ENCODE results near the gene FAM177A1.
A peak's percentile ranks its signal among the peaks of the same experiment; 100 is the strongest.

Gene FAM177A1

DNA sequence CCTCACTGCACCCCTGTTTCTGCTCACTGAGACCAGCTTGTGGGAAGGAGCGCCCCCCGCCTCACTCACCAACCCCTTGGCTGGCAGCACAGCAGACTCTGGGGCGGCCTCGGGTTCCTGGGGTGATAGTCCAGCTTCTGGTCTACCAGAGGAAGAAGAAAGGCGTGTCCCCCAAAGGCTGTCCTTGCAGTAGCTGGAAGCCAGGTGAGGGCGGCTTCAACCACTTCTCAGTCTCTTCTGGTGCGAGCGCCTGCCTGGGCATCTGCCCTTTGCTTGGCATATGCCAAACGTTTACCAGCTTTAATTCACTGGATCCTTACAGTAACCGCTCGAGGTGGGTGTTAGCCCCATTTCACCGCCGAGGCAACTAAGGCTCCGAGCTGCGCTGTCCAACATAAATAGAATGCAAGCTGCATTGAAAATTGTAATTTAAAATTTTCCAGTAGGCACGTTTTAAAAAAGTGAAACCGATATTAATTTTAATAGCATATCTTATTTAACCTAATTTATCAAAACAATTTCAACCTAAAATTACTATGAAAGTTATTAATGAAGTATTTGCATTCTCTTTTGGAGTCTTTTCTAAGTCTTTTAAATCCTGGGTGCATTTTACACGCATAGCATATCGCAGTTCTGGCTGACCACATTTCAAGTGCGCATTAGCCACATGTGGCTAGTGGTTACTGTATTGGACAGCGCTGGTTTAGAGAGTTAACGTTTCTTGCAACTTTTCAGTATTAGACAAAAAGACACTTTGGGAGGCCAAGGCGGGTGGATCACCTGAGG lies 872 bp downstream of the FAM177A1 start:
- Histone ChIP-seq H3K4me3 (ENCODE audit: low read length in 2 of 2) (peak overlapping the region; percentile 61 to 88), H4K91ac (ENCODE audit: low read depth, low read length, poor library complexity) (no peak overlapping the region), H3K23ac (ENCODE audit: low read depth, low read length, poor library complexity) (peak overlapping the region; percentile 80), H3K18ac (ENCODE audit: low read length) (peak overlapping the region; percentile 100), H3K4ac (ENCODE audit: low read length) (no peak overlapping the region), H3K36me3 (replicated peaks in 1 of 2; ENCODE audit: control insufficient read depth in 2 of 2, insufficient read depth in 2 of 2, low read length in 2 of 2) (peaks cover 0 to 29% of the 10 kb centered on the region in 2 donors), H2AK5ac (ENCODE audit: low read depth, low read length) (peak overlapping the region; percentile 41), H3K27me3 (ENCODE audit: control insufficient read depth in 3 of 3, insufficient read depth in 3 of 3, low read depth in 1 of 3, low read length in 3 of 3) (no peaks in the 10 kb centered on the region), H3K27ac (replicated peaks; ENCODE audit: low read length) (peak overlapping the region; percentile 95), H3K9ac (ENCODE audit: low read depth, low read length, poor library complexity) (peak overlapping the region; percentile 97), H3K4me2 (ENCODE audit: insufficient read depth, low read length, poor library complexity, severe bottlenecking) (peak overlapping the region; percentile 85), H2BK15ac (ENCODE audit: low read length) (peak overlapping the region; percentile 90), H3K4me1 (ENCODE audit: control insufficient read depth in 2 of 2, insufficient read depth in 1 of 2, low read depth in 1 of 2, low read length in 2 of 2) (no peaks in the 10 kb centered on the region), H2BK120ac (ENCODE audit: low read depth, low read length) (no peak overlapping the region), H2BK12ac (ENCODE audit: low read length) (peak overlapping the region; percentile 97), H2AFZ (ENCODE audit: low read length) (peak overlapping the region; percentile 86), H3K9me3 (replicated peaks in 1 of 2; ENCODE audit: control insufficient read depth in 2 of 2, insufficient read depth in 1 of 2, low read depth in 1 of 2, low read length in 2 of 2) (no peaks in the 10 kb centered on the region), H3K14ac (ENCODE audit: low read length) (peak overlapping the region; percentile 98), H4K8ac (ENCODE audit: low read depth, low read length) (no peak overlapping the region), H3K79me1 (ENCODE audit: low read depth, low read length) (no peaks in the 10 kb centered on the region), H2BK5ac (ENCODE audit: low read length) (peak overlapping the region; percentile 87)
- no CpG with 5 or more reads among the region's 23 CpGs for WGBS, 2 donors (ENCODE audit: extremely low coverage in 2 of 2, insufficient read length in 2 of 2, insufficient replicate concordance in 1 of 2)
- no peak for DNase-seq (ENCODE audit: low spot score)

DNA sequence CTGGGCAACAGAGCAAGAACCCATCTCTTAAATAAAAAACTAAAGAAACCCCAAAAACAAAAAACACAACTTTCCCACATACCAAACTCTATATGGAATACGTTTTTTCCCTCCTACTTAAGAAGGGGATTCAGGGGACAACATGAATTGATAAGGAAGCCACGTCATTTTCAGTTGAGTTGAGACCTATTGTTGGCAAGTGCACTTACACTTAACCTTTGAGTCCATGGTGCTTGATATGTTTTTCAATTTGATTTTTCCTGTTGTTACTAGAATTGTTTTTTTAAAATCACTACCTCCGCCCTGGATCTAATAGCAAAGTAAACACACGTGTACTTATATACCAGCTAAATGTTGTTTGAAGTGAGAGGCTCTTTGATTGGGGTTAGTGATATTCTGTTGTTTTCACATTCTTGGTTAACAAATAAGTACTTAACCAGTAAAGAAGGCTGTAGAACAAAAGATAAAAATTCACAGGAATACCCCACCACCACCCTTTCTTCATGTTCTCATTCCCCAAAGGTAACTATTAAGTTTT lies 2.0 kb downstream of the FAM177A1 start:
- no peak overlapping the region for H3K4me2 ChIP-seq (ENCODE audit: insufficient read depth, low read length, poor library complexity, severe bottlenecking)
- no peak overlapping the region for H4K8ac ChIP-seq (ENCODE audit: low read depth, low read length)
- no peak overlapping the region for H2BK5ac ChIP-seq (ENCODE audit: low read length)
- no peak overlapping the region for H3K9ac ChIP-seq (ENCODE audit: low read depth, low read length, poor library complexity)
- H3K18ac ChIP-seq (ENCODE audit: low read length): no peak overlapping the region
- no peak overlapping the region for H2BK120ac ChIP-seq (ENCODE audit: low read depth, low read length)
- DNase-seq (ENCODE audit: low spot score): no peak
- H2BK15ac ChIP-seq (ENCODE audit: low read length): no peak overlapping the region
- H3K36me3 ChIP-seq (replicated peaks in 1 of 2; ENCODE audit: control insufficient read depth in 2 of 2, insufficient read depth in 2 of 2, low read length in 2 of 2): peaks cover 0 to 30% of the 10 kb centered on the region in 2 donors
- no peak overlapping the region for H3K27ac ChIP-seq (replicated peaks; ENCODE audit: low read length)
- no peak overlapping the region for H3K4ac ChIP-seq (ENCODE audit: low read length)
- H3K14ac ChIP-seq (ENCODE audit: low read length): no peak overlapping the region
- H2AFZ ChIP-seq (ENCODE audit: low read length): no peak overlapping the region
- no peaks in the 10 kb centered on the region for H3K9me3 ChIP-seq (replicated peaks in 1 of 2; ENCODE audit: control insufficient read depth in 2 of 2, insufficient read depth in 1 of 2, low read depth in 1 of 2, low read length in 2 of 2)
- H2BK12ac ChIP-seq (ENCODE audit: low read length): no peak overlapping the region
- H3K27me3 ChIP-seq (ENCODE audit: control insufficient read depth in 3 of 3, insufficient read depth in 3 of 3, low read depth in 1 of 3, low read length in 3 of 3): no peaks in the 10 kb centered on the region
- 100% methylated on average over 1 of the region's 4 CpGs; no CpG with 5 or more reads in 1 of the 2 donors for WGBS, 2 donors (ENCODE audit: extremely low coverage in 2 of 2, insufficient read length in 2 of 2, insufficient replicate concordance in 1 of 2)
- no peak overlapping the region for H3K4me3 ChIP-seq (ENCODE audit: low read length in 2 of 2)
- no peaks in the 10 kb centered on the region for H3K4me1 ChIP-seq (ENCODE audit: control insufficient read depth in 2 of 2, insufficient read depth in 1 of 2, low read depth in 1 of 2, low read length in 2 of 2)
- H4K91ac ChIP-seq (ENCODE audit: low read depth, low read length, poor library complexity): no peak overlapping the region
- no peak overlapping the region for H2AK5ac ChIP-seq (ENCODE audit: low read depth, low read length)
- H3K23ac ChIP-seq (ENCODE audit: low read depth, low read length, poor library complexity): no peak overlapping the region
- no peaks in the 10 kb centered on the region for H3K79me1 ChIP-seq (ENCODE audit: low read depth, low read length)

DNA sequence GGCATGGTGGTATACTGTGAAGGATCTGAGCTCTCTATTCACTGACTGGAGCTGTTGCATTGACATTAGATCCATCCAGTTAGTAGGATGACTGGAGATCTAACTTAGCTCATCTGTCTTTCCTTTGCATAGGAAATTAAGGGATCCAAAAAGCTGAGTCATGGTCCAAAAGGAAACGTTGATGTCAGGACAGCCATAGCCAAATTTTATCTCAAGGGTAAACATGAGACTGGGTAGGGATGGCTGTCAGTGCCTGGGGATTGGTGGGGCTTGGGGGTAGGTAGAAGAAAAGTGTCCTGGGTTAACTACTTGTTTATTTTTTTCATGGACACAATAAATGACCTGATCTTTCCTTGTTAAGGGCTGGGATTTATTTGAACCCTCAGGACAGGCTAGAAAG lies 4.6 kb downstream of the FAM177A1 start:
- peaks cover 0 to 43% of the 10 kb centered on the region in 2 donors for H3K36me3 ChIP-seq (replicated peaks in 1 of 2; ENCODE audit: control insufficient read depth in 2 of 2, insufficient read depth in 2 of 2, low read length in 2 of 2)
- H2BK12ac ChIP-seq (ENCODE audit: low read length): no peak overlapping the region
- no peak for DNase-seq (ENCODE audit: low spot score)
- H3K18ac ChIP-seq (ENCODE audit: low read length): no peak overlapping the region
- H3K27ac ChIP-seq (replicated peaks; ENCODE audit: low read length): no peak overlapping the region
- H3K4me1 ChIP-seq (ENCODE audit: control insufficient read depth in 2 of 2, insufficient read depth in 1 of 2, low read depth in 1 of 2, low read length in 2 of 2): no peaks in the 10 kb centered on the region
- H3K9me3 ChIP-seq (replicated peaks in 1 of 2; ENCODE audit: control insufficient read depth in 2 of 2, insufficient read depth in 1 of 2, low read depth in 1 of 2, low read length in 2 of 2): no peaks in the 10 kb centered on the region
- no peak overlapping the region for H3K14ac ChIP-seq (ENCODE audit: low read length)
- no peak overlapping the region for H3K4me2 ChIP-seq (ENCODE audit: insufficient read depth, low read length, poor library complexity, severe bottlenecking)
- no peak overlapping the region for H2AFZ ChIP-seq (ENCODE audit: low read length)
- H3K9ac ChIP-seq (ENCODE audit: low read depth, low read length, poor library complexity): no peak overlapping the region
- WGBS, 2 donors (ENCODE audit: extremely low coverage in 2 of 2, insufficient read length in 2 of 2, insufficient replicate concordance in 1 of 2): no CpG with 5 or more reads among the region's 1 CpG
- no peak overlapping the region for H2BK120ac ChIP-seq (ENCODE audit: low read depth, low read length)
- no peak overlapping the region for H3K23ac ChIP-seq (ENCODE audit: low read depth, low read length, poor library complexity)
- no peak overlapping the region for H3K4me3 ChIP-seq (ENCODE audit: low read length in 2 of 2)
- H3K4ac ChIP-seq (ENCODE audit: low read length): no peak overlapping the region
- no peaks in the 10 kb centered on the region for H3K79me1 ChIP-seq (ENCODE audit: low read depth, low read length)
- no peak overlapping the region for H4K8ac ChIP-seq (ENCODE audit: low read depth, low read length)
- H2AK5ac ChIP-seq (ENCODE audit: low read depth, low read length): no peak overlapping the region
- H2BK15ac ChIP-seq (ENCODE audit: low read length): no peak overlapping the region
- H2BK5ac ChIP-seq (ENCODE audit: low read length): no peak overlapping the region
- no peaks in the 10 kb centered on the region for H3K27me3 ChIP-seq (ENCODE audit: control insufficient read depth in 3 of 3, insufficient read depth in 3 of 3, low read depth in 1 of 3, low read length in 3 of 3)
- H4K91ac ChIP-seq (ENCODE audit: low read depth, low read length, poor library complexity): no peak overlapping the region

DNA sequence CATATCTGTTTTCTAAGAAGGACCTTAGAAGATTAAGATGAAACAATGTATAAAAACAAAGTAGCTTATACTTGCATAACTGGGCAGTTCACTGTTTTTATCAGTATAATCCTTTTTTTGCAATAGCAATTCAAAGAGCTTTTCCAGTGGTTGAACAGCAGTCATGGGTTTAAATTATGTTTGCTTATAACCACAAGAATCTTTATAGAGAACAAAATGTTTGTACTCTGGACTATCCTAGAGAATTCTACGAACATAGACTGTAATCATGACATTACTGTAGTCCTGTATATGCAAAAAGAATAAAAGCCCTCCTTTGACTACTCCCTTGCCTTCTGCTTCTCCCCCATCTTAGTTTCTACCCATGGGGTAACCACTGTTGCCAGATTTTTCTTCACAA lies 5.7 kb downstream of the FAM177A1 start:
- no peak for DNase-seq (ENCODE audit: low spot score)
- Histone ChIP-seq H4K91ac (ENCODE audit: low read depth, low read length, poor library complexity) (no peak overlapping the region), H2BK12ac (ENCODE audit: low read length) (no peak overlapping the region), H3K23ac (ENCODE audit: low read depth, low read length, poor library complexity) (no peak overlapping the region), H3K27ac (replicated peaks; ENCODE audit: low read length) (no peak overlapping the region), H2AK5ac (ENCODE audit: low read depth, low read length) (no peak overlapping the region), H3K4me1 (ENCODE audit: control insufficient read depth in 2 of 2, insufficient read depth in 1 of 2, low read depth in 1 of 2, low read length in 2 of 2) (no peaks in the 10 kb centered on the region), H3K36me3 (replicated peaks in 1 of 2; ENCODE audit: control insufficient read depth in 2 of 2, insufficient read depth in 2 of 2, low read length in 2 of 2) (peaks cover 0 to 45% of the 10 kb centered on the region in 2 donors), H3K79me1 (ENCODE audit: low read depth, low read length) (no peaks in the 10 kb centered on the region), H4K8ac (ENCODE audit: low read depth, low read length) (no peak overlapping the region), H2BK5ac (ENCODE audit: low read length) (no peak overlapping the region), H3K27me3 (ENCODE audit: control insufficient read depth in 3 of 3, insufficient read depth in 3 of 3, low read depth in 1 of 3, low read length in 3 of 3) (no peaks in the 10 kb centered on the region), H3K9me3 (replicated peaks in 1 of 2; ENCODE audit: control insufficient read depth in 2 of 2, insufficient read depth in 1 of 2, low read depth in 1 of 2, low read length in 2 of 2) (no peaks in the 10 kb centered on the region), H3K4me3 (ENCODE audit: low read length in 2 of 2) (no peak overlapping the region), H2BK15ac (ENCODE audit: low read length) (no peak overlapping the region), H2AFZ (ENCODE audit: low read length) (no peak overlapping the region), H3K14ac (ENCODE audit: low read length) (no peak overlapping the region), H2BK120ac (ENCODE audit: low read depth, low read length) (no peak overlapping the region), H3K18ac (ENCODE audit: low read length) (no peak overlapping the region), H3K4me2 (ENCODE audit: insufficient read depth, low read length, poor library complexity, severe bottlenecking) (no peak overlapping the region), H3K4ac (ENCODE audit: low read length) (no peak overlapping the region), H3K9ac (ENCODE audit: low read depth, low read length, poor library complexity) (no peak overlapping the region)
- WGBS, 2 donors (ENCODE audit: extremely low coverage in 2 of 2, insufficient read length in 2 of 2, insufficient replicate concordance in 1 of 2): no CpG with 5 or more reads among the region's 1 CpG
